GM19193 (cell line): Measurements from ENCODE around the gene NCK2.

ENCODE experiments used
- POLR2A ChIP-seq: IDR thresholded peaks from 4 replicates; pipeline ENCODE4 v1.6.1; 2011; ENCODE audit not compliant: insufficient read depth, insufficient read length; ENCODE audit errors: extremely low read depth

Gene NCK2

DNA sequence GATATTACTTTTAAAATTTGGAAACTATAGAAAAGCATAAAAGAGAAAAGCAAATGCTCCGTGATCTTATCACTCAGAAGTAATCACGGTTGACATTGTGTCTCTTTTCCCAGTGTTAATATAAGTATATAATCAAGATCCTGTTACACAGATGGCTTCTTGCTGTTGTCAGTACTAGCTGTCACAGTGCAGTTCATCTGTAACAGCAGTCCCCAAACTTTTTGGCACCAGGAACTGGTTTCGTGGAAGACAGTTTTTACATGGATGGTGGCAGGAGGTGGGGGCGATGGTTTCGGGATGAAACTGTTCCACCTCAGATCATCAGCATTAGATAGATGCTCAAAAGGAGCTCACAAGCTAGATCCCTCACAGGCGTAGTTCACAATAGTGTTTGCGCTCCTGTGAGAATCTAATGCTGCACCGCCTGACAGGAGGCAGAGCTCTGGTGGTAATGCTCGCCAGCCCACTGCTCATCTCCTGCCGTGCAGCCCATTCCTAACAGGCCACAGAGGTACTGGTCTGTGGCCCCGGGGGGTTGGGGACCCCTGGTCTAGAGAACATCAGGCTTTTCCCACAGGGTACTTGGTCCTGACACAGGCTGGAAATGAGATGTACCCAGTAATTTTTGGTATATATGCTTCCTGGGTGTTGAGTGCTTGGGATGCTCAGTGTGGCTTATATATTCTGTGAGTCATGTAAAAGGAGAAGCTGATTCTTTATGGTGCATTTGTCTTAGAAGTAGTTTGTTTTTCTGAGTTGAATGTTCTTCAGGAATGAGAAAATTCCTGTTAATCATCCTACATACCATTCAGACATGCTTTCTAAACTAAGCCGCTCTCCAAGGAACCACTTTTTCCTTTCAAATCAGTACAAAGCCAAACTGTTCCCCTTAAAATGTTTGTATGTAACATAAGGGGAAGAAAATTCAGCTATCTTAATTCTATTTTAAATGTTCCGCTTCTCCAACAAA is 121.8 kb downstream of the NCK2 start:
- TF ChIP-seq POLR2A = no peak

DNA sequence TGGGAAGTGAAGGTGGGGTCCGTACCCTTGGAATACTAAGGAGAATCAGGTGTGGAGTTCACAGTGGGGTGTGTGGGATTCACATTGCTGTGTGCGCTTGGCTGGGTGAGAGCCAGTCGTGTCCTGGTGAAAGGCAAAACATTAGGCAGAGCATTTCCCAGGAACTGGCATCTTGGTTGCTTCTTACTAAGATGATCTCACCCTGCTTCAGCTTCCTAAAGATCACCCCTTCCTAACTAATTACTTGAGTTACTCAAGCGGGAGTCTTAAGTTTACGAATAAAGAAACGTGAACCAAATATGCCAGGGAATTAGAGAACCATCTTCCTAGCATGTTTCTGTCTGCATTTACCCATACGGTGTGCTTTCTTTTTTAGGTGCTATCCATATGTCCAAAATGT is 122.9 kb downstream of the NCK2 start:
- TF ChIP-seq POLR2A = no peak

DNA sequence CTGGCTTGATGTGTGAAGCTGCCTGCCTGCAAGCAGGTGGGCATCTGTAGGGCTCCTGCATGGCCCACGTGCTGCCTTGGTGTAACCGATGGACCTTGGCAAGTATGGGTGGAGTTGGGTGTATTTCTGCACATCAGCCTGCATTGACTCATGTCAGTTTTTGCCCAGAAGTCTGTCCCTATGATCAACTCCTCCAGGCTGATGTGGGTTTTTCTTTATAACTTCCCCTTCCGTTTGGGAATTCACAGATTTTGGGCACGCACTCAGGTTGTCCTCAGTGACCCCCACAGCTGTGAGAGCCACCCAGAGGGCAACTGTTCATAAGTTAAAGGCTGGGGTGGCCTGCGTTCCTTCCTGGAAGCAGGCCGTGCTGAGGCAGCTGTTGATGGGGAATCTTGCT is 123.3 kb downstream of the NCK2 start:
- no peak for TF ChIP-seq POLR2A

DNA sequence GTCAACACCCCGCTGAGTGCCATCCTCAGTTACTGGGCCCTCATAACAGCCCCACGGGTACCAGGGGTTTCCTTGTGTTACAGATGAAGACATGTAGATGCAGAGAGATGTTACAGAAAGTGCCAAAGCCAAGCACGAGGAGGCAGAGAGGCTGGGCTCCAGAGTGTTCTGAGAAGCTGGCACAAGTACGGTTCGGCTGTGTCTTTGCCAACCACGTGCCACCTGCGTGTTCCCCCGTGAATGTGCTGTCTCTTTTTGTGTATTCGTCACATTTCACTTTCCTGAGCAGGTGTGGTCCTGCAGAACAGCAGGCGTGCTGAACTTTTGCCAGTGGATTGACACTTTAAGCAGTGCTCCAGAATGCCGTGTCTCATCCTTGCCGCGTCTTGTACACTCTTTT is 124.6 kb downstream of the NCK2 start:
- no peak for TF ChIP-seq POLR2A

DNA sequence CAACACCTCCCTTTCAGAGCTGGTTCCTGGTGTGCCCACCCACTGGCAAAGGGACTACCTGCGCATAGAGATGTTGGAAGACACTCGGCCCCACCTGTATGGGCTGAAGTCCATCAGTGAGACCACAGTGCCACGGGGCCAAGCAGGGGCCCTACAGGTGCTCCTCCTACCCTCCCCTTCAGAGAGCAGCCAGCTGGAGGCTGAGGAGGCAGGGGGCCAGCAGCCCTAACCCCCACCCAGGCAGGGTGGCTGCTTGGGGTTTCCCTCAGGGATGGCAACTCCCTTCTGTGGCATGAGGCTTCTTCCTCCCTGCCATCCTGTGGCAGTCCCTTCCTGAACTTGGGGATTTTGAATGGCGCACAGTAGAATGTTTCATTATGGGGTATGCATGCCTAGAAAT is 125.3 kb downstream of the NCK2 start:
- TF ChIP-seq POLR2A = no peak

DNA sequence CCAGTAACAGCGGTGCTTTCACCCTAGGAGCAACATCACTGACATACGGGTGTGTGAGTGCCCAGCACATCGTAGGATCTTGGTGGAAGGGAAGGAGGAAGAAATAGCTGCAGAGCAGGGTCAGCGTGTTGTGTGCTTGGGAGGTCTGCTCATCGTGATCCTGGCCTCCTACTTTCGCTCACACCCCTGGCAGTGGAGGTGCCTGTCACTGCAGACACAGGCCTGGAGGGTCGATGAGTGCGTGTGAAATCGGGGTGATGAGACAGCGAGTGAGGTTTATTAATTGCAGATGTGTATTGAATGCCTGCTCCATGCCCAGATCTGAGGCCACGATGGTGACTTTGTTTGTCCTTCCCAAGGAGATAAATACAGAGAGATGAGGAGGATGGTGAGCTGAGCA is 126.1 kb downstream of the NCK2 start:
- TF ChIP-seq POLR2A = no peak

DNA sequence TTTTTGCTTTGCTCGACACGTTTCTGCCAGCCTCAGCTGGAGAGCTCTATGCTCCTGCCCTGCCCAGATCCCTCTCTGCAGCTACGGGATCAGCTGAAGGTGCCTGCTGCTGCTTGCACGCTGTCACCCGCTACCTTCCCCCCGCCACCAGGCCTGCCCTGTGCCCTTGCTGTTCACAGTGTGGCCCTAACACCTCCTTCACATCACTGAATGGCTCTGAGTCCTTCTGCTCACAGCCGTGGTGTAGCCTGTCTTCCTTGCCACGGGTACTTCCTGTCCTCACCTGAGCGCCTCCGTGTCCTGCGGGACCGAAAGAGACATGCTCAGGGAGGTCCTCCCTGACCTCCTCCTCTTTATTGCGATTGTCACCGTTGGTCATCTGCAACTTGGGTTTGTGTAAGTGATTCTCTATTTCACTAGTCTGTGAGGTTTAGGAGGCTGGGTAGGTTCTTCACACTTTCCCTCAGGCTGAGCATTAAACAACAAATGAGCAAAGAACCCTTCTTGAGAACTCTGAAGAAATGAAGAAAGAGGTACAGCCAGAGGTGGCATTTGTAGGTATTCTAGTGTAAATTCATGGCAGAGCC is 127.5 kb downstream of the NCK2 start:
- TF ChIP-seq POLR2A = no peak

DNA sequence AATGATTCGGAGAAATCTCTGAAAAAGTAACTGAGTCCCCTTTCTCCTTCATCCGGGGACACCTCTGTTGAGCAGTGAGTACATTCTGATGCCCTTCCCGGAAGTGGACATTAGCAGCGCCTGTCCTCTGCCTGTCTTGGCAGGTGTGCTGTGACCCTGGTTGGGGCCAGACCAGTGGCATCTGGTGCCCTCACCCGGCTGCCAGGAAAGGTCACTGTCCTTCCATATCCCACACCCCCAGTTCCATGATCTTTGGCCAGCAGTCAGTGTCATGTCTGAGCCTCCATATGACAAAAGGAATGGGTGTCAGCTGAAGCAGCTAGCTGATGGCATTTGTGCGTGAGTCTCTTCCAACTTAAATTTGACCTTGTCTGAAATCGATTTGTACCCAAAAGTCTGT is 128.1 kb downstream of the NCK2 start:
- no peak for TF ChIP-seq POLR2A

DNA sequence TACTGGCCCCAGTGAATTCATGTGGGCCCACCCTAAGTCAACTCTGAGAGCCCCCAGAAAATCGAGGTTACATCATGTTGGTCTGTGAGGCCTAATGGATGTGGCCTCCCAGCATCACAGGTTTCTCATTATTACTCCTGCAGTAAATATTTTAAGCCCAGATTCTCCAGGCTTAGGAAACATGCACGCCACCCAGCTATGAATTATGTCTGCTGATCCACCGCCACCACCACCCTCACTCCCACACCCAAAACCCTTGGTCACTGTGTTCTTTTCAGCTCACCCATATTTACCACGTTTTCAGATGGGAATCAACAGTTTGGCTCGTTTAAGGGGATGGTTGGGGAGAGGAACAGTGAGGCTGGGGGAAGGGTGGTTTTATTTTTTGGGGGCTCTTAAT is 128.6 kb downstream of the NCK2 start:
- no peak for TF ChIP-seq POLR2A

DNA sequence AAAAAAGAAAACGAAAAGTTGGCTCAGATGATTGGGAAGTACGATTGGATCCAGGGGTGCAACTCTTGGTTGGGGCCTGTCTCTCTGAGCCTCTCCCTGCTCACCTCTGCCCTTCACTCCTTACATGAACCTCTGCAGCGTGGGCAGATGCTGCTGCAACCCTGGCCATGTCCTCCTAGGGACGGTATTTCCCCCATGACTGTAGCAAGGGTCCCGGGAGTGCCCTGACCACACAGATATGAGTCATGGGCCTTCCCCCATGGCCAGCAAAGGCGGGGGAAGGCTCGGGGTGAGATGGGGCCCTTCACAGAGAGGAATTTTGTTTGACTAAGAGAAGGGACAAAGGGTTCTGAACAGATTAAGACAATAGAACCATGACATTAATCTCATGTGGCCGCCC is 129.0 kb downstream of the NCK2 start:
- TF ChIP-seq POLR2A = no peak

DNA sequence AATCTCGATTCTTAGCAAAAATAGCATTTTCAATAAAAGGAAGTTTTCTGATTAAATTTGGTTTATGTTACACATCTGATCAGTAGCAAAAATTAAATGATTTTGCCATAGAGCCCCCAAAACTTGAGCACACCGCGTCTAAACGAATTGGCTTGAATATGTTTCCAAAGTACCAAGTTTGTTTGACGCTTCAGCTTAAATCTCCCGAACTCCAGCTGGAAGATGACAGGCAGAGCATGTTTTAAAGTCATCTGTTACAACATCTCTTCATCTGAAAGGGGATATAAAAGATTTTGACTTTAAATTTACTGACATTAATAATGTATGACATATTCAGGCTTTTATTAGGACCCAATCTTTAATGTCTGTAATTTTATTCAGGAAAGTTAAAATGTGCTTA is 129.8 kb downstream of the NCK2 start:
- no peak for TF ChIP-seq POLR2A

DNA sequence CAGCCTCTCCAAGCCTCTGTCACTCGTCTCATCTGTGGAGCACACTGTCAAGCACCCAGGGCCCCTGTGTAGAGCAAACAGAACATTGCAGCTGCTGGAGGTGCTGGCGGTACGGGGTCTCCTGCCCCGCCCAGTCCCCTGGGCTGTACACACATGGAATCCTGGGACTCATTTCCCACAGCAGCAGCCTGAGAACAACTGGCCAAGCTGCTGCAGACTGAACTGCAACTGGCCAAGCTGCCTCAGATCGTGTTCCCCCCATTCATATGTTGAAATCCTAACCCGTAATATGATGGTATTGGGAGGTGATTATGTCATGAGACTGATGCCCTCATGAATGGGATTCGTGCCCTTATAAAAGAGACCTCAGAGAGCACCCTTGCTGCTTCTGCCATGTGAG is 130.5 kb downstream of the NCK2 start:
- no peak for TF ChIP-seq POLR2A

DNA sequence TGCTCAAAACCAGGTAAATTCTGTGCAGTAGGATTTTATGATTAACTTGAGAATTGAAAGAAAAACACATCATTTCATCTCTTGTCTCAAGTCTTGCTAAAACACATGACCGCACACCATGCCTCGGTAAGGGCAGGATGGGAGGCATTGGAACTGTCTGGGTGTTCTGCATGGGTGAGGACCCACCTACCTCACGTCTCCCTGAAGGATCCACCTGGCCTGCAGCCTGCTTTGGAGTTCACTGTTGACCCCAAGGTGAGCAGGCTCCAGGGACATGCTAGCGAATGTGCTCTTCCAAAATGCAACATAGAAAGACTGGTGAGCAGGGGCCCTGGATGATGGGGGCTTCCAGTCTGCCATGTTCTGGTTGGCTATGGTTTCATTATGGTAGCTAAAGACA is 131.5 kb downstream of the NCK2 start:
- no peak for TF ChIP-seq POLR2A

DNA sequence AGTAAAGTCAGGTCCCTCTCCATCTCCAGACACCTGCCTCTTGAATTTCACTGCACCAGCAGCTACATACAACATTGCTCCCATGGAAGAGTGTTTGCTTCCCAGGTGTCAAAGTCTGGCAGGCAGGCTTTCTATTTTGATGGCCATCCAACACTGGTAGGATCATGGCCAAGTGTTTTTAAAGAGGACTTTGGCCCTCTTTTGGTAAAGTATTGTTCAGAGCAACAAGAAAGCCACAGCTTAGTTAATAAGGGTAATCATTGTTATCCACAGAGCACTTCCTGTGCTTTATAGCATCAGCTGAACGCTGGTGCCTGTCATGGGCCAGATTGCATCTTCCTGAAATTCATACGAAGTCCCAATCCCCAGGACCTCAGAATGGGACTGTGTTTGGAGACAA is 133.2 kb downstream of the NCK2 start:
- no peak for TF ChIP-seq POLR2A

DNA sequence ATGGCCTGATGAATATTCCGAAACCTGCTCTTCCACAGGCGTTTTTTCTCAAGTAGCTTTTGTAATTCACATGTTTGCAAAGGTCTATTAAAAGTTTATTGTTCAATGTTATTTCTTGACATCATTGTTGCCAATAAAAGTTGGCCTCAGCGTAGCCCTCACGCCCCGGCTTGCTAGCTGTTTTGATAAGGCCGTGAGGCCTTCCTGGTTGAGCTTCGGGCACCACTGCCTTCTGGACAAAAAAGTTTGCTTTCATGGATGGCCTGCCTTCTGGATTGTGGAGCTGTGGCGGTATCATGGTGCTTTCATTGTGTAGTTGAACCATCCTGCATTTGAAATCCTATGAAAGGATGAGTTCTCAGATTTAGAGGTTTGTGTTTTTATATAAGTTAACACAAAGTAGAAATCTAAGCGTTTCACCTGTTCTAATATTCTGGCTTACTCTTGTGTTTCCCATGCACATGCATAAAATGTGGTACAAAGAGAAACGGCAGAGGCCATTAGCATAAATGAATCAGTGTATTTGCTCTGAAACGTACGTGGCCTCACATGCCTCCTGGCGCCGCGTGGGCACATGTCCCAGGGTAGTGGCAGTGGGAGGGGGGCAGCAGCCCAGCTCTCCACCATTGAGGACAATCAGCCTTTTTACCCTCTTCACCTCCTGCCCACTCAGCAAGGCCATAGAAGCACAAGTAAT is 134.5 kb downstream of the NCK2 start:
- no peak for TF ChIP-seq POLR2A
